Activated CD4-positive, CD25-positive, alpha-beta regulatory T cell treated with anti-CD3 and anti-CD28 coated beads, Interleukin-2, amount 50 U/mL, for 24 hours (primary cell): ENCODE measurements around the gene EZH2.

ENCODE experiments used
- ATAC-seq, 2 donors: fragments of 150-1000 bp; cut with Tn5 transposase; one replicate each; pipeline ENCODE4 v1.10.0; 2021; ENCODE audit warnings: mild to moderate bottlenecking in 1 of 2, moderate library complexity in 1 of 2

Gene EZH2

DNA sequence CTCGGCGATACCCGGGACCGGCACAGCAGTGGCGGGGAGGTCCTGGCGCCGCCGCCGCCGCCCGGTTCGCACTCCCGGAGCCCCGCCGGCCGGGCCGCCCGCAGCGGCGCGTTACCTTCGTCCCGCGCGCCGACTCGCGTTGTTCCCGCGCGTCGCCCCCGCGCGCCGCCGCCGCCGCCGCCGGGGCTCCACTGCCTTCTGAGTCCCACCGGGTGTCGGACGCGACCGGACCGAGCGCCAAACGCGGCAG is at the start of gene EZH2:
TSS of gene EZH2 (minus strand) at position 243 of the 250 bp plus-strand sequence. CDS start 36,993 bp downstream, outside the sequence.
- ATAC-seq: peak; percentile 15 to 25

- no peak for ATAC-seq
Measured at GRCh38 chr7:148931470-148931869, 47.4 kb upstream of the EZH2 start.

DNA sequence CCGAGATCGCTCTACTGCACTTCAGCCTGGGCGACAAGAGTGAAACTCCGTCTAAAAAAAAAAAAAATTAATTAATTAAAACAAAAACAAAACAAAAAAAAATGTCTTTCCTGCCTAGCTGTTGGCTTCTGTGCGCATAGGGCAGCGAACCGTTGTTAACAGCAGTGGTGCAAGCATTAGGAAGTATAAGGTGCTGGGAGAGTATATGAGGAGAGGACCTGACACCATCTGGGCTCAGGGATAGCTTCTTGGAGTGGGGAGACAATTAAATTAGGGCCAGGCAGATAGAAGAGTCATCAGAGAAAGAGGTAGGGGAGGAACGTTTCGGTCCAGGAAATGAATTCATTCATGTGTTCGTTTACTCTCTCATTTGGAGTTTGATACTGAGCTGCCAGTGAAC is 46.2 kb upstream of the EZH2 start:
- no peak for ATAC-seq

DNA sequence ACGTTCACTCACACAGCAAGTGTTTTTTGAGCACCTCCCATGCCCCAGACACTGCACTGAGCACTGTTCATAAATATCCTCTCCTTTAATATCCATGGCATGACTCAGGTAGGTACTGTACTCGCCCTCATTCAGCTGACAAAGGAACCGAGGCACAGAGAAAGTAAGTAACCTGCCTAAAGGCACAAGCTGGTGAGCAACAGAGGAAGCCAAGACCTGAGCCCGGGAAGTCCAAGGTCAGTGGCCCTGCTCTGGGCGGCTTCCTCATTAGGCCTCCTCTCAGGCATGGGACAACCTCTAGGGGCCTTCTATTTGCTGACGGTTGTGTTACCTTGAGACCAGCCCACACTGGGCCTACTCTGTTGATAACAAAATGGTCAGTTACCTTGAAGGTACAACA is 45.1 kb upstream of the EZH2 start:
- ATAC-seq: no peak

- no peak for ATAC-seq
Measured at GRCh38 chr7:148927123-148928045, 43.3 kb upstream of the EZH2 start.

DNA sequence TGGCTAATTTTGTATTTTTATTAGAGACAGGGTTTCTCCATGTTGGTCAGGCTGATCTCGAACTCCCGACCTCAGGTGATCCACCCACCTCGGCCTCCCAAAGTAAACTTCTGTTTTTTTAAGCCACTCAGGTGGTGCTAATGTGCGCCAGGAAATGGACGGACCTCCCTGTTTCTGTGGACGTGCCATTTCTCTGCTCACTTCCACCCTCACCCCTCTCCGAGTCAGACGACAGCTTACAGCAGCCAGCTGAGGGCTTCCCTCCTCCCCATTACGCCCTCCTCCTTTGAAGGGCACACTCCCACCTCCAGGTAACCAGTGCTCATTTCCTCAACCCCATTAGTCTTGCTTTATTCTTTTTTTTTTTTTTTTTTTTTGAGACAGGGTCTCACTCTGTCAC is 41.7 kb upstream of the EZH2 start:
- ATAC-seq: no peak

DNA sequence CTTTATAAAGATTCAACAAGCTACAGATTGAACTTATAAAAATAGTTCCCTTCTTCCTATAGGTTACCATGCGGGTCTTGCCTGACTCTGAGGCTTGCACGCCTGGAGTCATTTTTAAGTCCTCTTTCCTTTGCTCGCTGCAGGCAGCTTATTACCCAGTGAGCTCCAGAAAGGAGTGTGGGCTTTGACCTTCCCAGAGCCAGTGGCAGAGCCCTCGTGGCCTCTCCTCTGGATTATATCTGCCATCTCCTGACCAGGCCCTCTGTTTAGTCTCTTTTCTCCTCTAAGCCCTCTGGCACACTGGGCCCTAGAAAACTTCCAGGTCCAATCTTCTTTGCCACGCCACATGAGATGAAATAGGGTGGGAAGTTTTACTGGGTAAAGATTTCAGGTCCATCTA is 39.9 kb upstream of the EZH2 start:
- no peak for ATAC-seq

DNA sequence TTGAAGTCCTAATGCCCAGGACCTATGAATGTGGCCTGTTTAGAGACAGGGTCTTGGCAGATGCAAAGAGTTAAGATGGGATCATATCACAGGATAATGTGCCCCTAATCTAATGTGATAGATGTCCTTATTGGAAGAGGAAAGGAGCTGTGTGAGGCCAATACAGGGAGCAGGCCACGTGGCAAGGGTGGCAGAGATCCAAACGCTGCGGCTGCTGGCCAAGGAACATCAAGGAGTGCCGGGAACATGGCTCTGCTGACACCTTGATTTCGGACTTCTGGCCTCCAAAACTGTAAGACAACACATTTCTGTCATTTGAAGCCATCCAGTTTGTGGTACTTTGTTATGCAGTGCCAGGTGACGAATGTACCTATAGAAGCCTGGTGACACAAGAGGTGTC is 37.7 kb upstream of the EZH2 start:
- no peak for ATAC-seq

- peak in 1 of 2 donors; percentile 20 for ATAC-seq
Measured at GRCh38 chr7:148921189-148921588, 37.1 kb upstream of the EZH2 start.

DNA sequence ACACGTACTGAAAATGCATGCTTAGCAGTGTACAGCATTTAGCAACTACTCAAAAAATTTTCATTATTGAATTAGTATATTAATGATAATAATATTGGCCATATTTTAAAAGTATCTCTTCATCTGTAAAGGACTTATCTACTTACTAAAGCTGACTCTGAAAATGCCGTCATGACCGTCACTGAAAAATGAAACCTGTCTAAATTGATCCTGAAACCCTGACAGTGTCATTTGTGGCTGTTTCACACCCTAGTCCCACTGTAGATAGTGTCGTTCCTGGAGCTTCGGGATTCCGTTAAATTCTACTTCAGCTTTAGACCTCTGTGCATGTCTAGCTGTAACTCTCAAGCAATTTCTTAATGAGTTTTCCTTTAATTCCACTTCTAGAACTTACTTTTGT is 35.8 kb upstream of the EZH2 start:
- no peak for ATAC-seq

- no peak for ATAC-seq
Measured at GRCh38 chr7:148918058-148918596, 34.0 kb upstream of the EZH2 start.

DNA sequence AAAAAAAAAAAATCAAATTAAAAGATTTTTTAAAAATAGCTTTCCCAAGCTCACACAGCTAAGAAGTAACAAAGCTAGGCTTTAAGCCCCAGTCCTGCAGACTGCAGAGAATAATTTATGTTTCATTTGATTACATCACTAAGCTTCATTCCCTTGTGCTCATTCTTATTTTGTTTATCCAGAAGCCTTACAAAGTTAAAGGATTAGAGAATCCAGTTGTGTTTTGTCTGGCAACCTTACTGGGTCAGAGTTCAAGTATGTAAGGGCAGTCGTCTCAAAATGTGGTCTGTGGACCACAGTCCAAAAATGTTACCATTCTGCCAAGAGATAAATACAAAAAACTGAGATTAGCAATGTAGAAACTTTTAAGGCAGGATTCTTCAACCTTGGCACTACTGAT is 32.1 kb upstream of the EZH2 start:
- ATAC-seq: no peak

DNA sequence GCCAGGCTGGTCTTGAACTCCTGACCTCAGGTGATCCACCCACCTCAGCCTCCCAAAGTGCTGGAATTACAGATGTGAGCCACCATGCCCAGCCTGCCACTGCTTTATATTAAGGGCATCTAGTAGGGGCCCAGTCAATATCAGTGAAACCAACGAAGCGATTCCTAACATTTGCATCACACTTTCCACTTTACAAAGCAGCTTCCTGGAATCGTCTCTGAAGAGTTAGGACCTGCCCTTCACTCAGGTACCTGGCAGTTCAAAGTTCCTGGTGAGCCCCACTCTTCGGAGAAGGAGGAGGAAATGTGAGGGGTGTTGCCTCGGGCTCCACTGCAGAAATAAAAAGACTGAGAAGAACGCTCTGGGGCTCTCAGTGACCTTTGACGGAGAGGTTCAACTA is 31.1 kb upstream of the EZH2 start:
- ATAC-seq: no peak

GRCh38 chr7:148914208-148914777 is 30.2 kb upstream of the EZH2 start:
- peak; percentile 49 to 54 for ATAC-seq

DNA sequence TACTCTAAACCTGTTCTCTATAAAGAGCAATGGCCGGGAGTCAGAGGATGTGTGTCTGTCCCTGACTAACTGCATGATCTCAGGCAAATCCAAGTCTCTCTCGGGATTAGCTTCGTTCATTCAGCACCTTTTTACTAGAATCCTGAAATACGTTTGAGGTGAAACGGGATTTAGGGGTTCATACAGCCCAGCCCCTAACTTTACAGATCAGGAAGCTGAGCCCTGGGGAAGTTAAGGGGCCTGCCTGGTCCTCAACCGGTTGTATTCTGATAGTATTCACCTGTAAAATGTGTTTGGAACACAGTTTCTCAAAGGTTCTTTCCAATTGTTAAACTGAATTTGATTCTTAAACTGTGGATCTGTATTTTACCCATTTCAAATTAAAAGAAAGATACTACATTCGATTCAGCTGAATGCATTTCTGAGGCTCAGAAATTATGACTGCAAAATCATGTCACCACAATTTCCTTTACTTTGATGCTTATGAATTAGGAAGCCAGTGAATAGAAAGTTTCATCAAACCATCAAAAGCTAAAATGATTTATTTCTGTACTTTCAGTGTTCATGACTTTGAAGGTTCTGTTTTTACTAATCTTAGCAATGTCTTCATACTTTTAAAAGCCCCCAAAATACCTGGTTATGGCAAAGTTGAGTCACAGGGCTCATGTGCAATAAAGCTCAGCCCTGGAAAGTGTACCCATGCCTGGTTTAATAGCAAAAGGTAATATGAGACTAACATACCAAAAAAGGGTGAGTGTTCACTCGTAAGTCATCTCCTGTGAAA is 28.9 kb upstream of the EZH2 start:
- ATAC-seq: peak; percentile 81 to 83

GRCh38 chr7:148912151-148912550 is 28.1 kb upstream of the EZH2 start:
- no peak for ATAC-seq

GRCh38 chr7:148911626-148912025 is 27.5 kb upstream of the EZH2 start:
- ATAC-seq: no peak

- ATAC-seq: no peak
Measured at GRCh38 chr7:148909568-148909967, 25.5 kb upstream of the EZH2 start.

DNA sequence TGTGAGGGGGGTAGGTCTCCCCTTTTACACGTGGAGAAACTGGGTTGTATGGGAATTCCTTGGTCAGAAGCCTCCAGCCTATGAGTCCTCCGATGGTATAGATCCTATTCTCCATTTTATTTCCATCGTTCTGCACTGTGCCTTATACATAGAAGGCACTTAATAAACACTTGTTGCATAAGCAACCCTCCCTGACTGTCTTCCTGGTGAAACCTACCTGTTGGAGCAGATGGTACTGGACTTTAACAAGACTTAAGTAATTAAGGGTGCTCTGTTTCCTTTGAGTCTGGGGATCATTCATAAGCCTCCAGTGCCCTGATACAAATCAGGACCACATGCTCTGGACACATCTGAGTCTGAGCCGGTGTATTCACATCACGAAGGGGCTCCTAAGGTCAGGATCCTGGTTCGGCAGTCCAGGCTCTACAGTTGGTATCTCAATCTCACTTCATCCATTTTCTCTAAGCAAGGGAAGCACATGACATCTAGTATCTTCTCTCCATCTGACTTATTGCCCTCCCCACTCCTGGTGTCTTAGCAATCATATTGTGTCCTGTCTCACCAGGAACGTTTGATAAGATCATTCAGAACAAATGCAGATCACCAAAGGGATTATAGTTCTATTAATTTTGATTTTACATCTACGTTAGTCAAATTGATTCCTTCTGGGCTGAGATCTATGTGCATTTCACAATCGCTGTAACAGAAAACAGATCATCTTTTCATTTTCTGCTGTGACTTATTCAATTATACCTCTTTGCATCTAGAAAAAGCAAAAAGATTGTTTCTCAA is 22.8 kb upstream of the EZH2 start:
- no peak for ATAC-seq

DNA sequence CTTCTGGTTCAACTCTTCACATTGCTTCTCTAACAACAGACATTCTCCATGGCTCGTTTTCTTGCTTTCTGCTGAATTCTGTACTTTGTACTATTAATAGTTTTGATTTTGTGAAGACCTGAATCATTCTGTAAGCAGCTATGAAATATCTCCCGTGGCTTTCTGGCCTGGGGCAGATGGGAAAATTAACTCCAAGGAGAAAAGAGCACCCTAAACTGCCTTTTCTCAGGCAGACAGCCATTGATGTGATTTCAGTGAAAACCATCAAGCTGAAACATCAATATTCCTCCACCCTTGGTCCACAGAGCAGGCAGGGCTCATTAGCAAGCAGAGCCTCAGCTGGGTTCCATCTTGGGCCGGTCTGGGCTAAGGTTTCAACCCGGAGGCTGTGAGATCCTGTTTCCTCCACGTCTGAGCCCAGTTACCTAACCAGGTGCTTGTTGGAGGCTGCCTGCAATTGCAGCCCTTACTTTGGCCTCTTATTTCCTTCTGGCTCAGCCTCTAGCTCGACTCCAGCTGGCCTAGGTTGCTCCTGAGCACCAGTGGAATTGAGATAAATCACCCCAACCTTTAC is 21.1 kb upstream of the EZH2 start:
- ATAC-seq: no peak

GRCh38 chr7:148903504-148903903 is 19.4 kb upstream of the EZH2 start:
- ATAC-seq: peak; percentile 63 to 76

DNA sequence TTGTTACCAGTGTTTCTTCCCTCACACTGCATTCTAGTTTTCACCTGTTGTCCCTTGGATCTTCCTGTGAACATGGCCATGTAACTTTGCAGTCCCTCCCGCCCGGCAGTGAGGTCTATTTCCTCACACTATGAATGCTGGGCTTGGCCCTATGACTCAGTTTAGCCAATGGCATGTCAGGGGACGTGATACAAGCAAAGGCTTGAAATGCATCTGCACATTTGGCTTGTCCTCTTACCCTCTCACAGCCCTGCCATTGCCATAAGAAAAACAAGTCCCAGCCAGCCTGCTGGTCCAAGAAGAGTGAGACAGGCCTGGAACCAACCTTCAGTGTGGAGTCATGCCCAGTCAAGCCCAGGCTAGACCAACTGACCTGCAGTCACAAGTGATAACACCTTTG is 17.1 kb upstream of the EZH2 start:
- ATAC-seq: no peak
